ENCODE measurements around the gene ALOX5. TPM values are rescaled to one million over a fixed set of nuclear protein-coding genes. Genes with fewer than 3 reads are reported as not detected.

ALOX5 gene
- total and polyA plus RNA-seq, 2 of the 4 experiments (the other 2 are of a cell fraction) = not detected

- H2AK5ac ChIP-seq (ENCODE audit: low read depth, low read length) = no peak overlapping the region
- H3K4ac ChIP-seq (ENCODE audit: low read depth, low read length) = no peak overlapping the region
- ChIA-PET CTCF (no interaction called here), POLR2A (ENCODE audit: unreplicated experiment) (no interaction called here)
- no peak overlapping the region for H2BK120ac ChIP-seq (ENCODE audit: low read depth, low read length)
- no peak overlapping the region for H2BK5ac ChIP-seq (ENCODE audit: low read depth, low read length, poor library complexity, severe bottlenecking)
- no peak overlapping the region for H3K18ac ChIP-seq (ENCODE audit: low read depth, low read length)
- no peak overlapping the region for H3K27ac ChIP-seq (ENCODE audit: insufficient read depth, low read length)
- no peaks in the 10 kb centered on the region for H3K9me1 ChIP-seq (ENCODE audit: insufficient read depth, low read length)
- H3K23ac ChIP-seq (ENCODE audit: low read depth, low read length) = no peak overlapping the region
- H3K9ac ChIP-seq (ENCODE audit: low read depth, low read length) = no peak overlapping the region
- no peak overlapping the region for H4K8ac ChIP-seq (ENCODE audit: low read depth in 2 of 2, low read length in 2 of 2)
- no peak overlapping the region for H2BK15ac ChIP-seq (ENCODE audit: low read depth, low read length)
- no peaks in the 10 kb centered on the region for H3K4me1 ChIP-seq (ENCODE audit: control insufficient read depth, insufficient read depth, low read length)
- H3K56ac ChIP-seq (ENCODE audit: extremely low read depth, insufficient read depth, low read length) = no peak overlapping the region
- WGBS, 2 experiments (ENCODE audit: extremely low coverage in 2 of 2, insufficient read length in 1 of 2) = no CpG with 5 or more reads among the region's 4 CpGs
- DNase-seq (no peak), ATAC-seq (ENCODE audit: low read depth) (no peak)
- no peaks in the 10 kb centered on the region for H3K9me3 ChIP-seq (ENCODE audit: control insufficient read depth, insufficient read depth, low read length)
- H3K4me3 ChIP-seq (ENCODE audit: insufficient read depth, low read depth, low read length) = no peak overlapping the region
- dilution Hi-C loops (cut with HindIII; ENCODE audit: low sequenced_read_pairs, unreplicated experiment) (no loop called here), intact Hi-C loops (cut with micrococcal nuclease) (loop anchor here (10.0 kb wide), 1 partner anchor 109 kb away; no protein-coding TSS in a partner anchor), in situ Hi-C loops (cut with MboI; ENCODE audit: low sequenced_read_pairs) (no loop called here)
- H4K20me1 ChIP-seq (ENCODE audit: insufficient read depth, low read length) = no peaks in the 10 kb centered on the region
- TF ChIP-seq FOS (IDR thresholded peaks at IDR 0.05; ENCODE audit: low read depth, low read length) (no peak), SMC3 (IDR thresholded peaks at IDR 0.05; ENCODE audit: low read depth, low read length) (no peak), BHLHE40 (IDR thresholded peaks at IDR 0.05; ENCODE audit: low read depth, low read length) (no peak), CTCF (conservative IDR thresholded peaks at IDR 0.05; ENCODE audit: low read depth, low read length) (no peak), MAZ (IDR thresholded peaks at IDR 0.05; ENCODE audit: borderline replicate concordance, low read depth, low read length) (no peak), MXI1 (IDR thresholded peaks at IDR 0.05; ENCODE audit: borderline replicate concordance, low read depth, low read length) (no peak), CEBPB (IDR thresholded peaks at IDR 0.05; ENCODE audit: low read depth, low read length) (no peak), CHD1 (IDR thresholded peaks at IDR 0.05; ENCODE audit: low read depth, low read length) (no peak), POLR2A (IDR thresholded peaks at IDR 0.05; ENCODE audit: low read depth, low read length) (no peak), ELK1 (IDR thresholded peaks at IDR 0.05; ENCODE audit: borderline replicate concordance, low read depth, low read length) (no peak), NFE2L2 (IDR thresholded peaks at IDR 0.05; ENCODE audit: low read depth, low read length) (no peak), MAFK (IDR thresholded peaks at IDR 0.05; ENCODE audit: low read depth, low read length) (no peak), RFX5 (IDR thresholded peaks at IDR 0.05; ENCODE audit: low read depth, low read length) (no peak), RAD21 (IDR thresholded peaks at IDR 0.05; ENCODE audit: low read length) (no peak), USF2 (IDR thresholded peaks at IDR 0.05; ENCODE audit: low read depth, low read length) (no peak), RCOR1 (IDR thresholded peaks at IDR 0.05; ENCODE audit: insufficient replicate concordance, low read length) (no peak)
- H2AK9ac ChIP-seq (replicated peaks; ENCODE audit: low read depth, low read length, poor library complexity) = no peak overlapping the region
- no TSS peak for BruUV-seq (replicated peaks)
- no peak overlapping the region for H3K14ac ChIP-seq (replicated peaks; ENCODE audit: low read depth, low read length)
- no peaks in the 10 kb centered on the region for H3K27me3 ChIP-seq (ENCODE audit: control insufficient read depth, insufficient read depth, low read length)
- no peak overlapping the region for H3K4me2 ChIP-seq (ENCODE audit: low read depth, low read length)
- no peaks in the 10 kb centered on the region for H3K36me3 ChIP-seq (ENCODE audit: control insufficient read depth, insufficient read depth, low read length)
- no peak overlapping the region for H2BK20ac ChIP-seq (ENCODE audit: low read depth, low read length)
- H4K5ac ChIP-seq (ENCODE audit: low read depth, low read length) = no peak overlapping the region
- H2AFZ ChIP-seq (replicated peaks; ENCODE audit: low read length, poor library complexity) = no peak overlapping the region
- no peak overlapping the region for H4K91ac ChIP-seq (ENCODE audit: insufficient read depth, low read depth, low read length)
- H3K79me1 ChIP-seq (ENCODE audit: low read depth in 1 of 2, low read length in 2 of 2) = no peaks in the 10 kb centered on the region
Measured at GRCh38 chr10:45383682-45384330, 9.8 kb downstream of the ALOX5 start.

Data from IMR-90 (cell line).